DMS153 (cell line): ENCODE results near the gene HIP1.

Source experiments
- DNase-seq: peaks from one replicate; lab custom pipeline; 2025; lab: John Stamatoyannopoulos, UW

HIP1 gene

GRCh38 chr7:75669579-75669978, 69.2 kb downstream of the HIP1 start:
- DNase-seq, result no peak

- no peak for DNase-seq
Measured at GRCh38 chr7:75667938-75668337, 70.8 kb downstream of the HIP1 start.

- no peak for DNase-seq
Measured at GRCh38 chr7:75663302-75663907, 75.3 kb downstream of the HIP1 start.

- DNase-seq, result no peak
Measured at GRCh38 chr7:75662579-75663301, 76.0 kb downstream of the HIP1 start.

DNA sequence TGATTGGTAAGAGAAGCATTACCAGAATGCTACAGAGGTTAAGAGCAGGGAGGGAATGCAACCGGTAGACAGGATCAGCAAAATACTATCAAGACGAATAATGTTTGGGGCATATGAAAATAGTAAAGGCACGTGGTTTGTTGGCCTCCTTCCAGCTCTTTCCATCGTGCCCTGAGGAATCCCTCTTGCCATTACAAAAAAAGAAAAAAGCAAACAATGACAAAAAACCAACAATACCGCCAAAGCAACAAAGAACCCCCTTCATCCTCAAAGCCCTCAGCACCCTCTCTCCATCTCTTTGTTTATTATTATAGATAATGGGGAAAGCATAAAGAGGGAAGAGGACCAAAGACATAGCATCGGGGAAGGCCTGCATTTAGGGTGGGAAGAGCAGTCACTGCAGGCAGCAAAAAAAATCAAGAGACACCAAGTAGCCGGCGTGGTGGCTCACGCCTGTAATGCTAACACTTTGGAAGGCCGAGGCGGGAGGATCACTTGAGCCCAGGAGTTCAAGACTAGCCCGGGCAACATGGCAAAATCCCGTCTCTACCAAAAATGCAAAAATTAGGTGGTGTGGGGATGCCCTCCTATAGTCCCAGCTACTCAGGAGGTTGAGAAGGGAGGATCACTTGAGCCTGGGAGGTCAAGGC, 78.0 kb downstream of the HIP1 start:
- no peak for DNase-seq

GRCh38 chr7:75658802-75659201, 79.9 kb downstream of the HIP1 start:
- DNase-seq, result no peak

DNA sequence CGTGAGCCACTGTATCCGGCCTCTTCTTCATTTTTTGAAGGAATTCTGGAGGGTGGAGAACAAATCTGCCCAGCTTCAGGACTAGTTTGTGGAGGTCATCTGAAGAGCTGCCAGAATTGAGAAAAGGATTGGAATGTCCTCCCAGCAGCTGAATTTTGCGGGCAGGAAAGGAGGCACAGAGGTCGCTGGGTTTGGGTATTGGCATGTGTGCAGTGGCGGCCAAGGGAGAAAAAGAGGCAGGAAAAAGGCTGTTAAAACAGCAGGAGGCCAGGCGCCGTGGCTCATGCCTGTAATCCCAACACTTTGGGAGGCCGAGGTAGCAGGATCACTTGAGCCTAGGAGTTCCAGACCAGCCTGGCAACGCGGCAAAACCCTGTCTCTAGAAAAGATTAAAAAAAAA, 80.4 kb downstream of the HIP1 start:
- no peak for DNase-seq

- no peak for DNase-seq
Measured at GRCh38 chr7:75657866-75658265, 80.9 kb downstream of the HIP1 start.

DNA sequence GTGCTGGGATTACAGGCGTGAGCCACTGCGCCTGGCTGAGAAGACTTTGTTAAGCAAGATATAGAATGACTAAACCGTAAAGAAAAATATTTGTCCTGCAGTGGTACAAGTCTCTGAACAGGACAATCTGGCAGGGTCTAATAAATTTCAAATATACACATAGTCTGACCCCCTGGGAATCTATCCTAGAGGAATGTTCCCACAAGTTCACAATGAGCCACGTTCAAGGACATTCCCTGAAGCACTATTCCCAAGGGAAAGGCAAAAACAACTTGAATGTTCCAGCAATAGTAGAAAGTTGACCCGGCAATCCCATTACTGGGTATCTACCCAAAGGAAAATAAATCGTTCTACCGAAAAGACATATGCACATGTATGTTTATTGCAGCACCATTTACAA, 82.0 kb downstream of the HIP1 start:
- no peak for DNase-seq

GRCh38 chr7:75655536-75655935, 83.2 kb downstream of the HIP1 start:
- DNase-seq, result no peak

- DNase-seq, result no peak
Measured at GRCh38 chr7:75654855-75655254, 83.9 kb downstream of the HIP1 start.

DNA sequence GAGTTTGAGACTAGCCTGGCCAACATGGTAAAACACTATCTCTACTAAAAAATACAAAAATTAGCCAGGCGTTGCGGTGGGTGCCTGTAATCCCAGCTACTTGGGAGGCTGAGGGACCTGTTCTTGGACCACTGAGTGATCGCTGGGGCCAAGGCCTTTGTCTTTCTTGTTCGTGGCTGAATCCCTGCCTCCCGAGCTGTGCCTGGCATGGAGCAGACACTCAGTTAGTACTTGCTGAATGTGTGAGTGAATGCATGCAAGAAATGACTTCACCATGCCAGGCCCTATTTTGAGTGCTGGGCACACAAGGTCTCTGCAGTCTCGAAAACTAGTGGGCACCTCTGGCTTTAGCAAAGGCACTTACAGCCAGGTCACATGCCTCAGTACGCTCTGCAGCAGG, 85.1 kb downstream of the HIP1 start:
- DNase-seq, result no peak

- no peak for DNase-seq
Measured at GRCh38 chr7:75652788-75653187, 86.0 kb downstream of the HIP1 start.

DNA sequence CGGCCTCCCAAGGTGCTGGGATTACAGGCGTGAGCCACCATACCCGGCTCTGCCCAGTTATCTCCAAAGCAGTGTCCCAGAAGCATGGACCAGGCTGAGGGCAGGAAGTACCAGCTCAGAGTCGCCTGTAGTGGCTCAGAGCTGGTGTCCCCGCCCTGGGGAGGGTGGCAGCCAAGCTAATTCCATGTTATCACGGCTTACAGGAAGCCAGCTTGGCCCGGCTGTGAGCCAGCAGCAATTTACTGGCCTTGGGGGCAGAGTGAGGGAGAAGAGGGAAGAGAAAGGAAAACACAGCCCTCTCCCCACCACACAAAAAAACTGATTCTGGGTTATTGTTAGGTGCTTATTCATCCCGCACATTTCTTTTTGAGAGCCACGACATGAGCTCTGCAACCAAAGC, 88.1 kb downstream of the HIP1 start:
- no peak for DNase-seq

GRCh38 chr7:75650062-75650461, 88.7 kb downstream of the HIP1 start:
- DNase-seq, result no peak

DNA sequence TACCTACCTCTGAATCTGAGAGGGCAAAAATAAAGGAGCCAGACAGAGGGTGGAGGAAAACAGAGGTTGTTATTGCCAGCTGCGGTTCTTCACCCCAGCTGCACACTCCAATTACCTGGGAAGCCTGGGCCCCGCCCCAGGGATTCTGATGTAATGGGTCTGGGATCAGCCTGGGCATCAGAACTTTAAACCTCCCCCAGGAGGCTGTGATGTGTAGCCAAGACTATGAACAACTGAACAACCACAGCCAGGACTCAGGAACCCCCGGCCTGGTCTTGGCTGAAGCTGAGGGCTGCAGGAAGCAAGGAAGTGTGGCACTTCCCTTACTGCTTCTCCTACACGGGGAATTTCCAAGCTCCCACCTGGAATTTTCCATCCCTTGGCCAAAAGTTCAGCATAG, 89.3 kb downstream of the HIP1 start:
- DNase-seq, result no peak

GRCh38 chr7:75647709-75648438, 90.9 kb downstream of the HIP1 start:
- DNase-seq, result no peak

- no peak for DNase-seq
Measured at GRCh38 chr7:75646571-75647102, 92.1 kb downstream of the HIP1 start.

DNA sequence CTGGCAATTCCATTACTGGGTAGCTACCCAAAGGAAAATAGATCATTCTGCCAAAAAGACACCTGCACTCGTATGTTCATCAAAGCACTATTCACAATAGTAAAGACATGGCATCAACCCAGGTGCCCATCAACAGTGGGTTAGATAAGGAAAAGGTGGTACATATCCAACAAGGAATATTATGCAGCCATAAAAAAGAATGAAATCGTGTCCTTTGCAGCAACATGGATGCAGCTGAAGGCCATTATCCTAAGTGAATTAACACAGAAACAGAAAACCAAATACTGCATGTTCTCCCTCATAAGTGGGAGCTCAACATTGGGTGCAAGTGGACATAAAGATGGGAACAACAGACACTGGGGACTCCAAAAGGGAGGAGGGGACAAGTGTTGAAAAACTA, 93.2 kb downstream of the HIP1 start:
- DNase-seq, result no peak

GRCh38 chr7:75644589-75644988, 94.2 kb downstream of the HIP1 start:
- DNase-seq, result no peak

DNA sequence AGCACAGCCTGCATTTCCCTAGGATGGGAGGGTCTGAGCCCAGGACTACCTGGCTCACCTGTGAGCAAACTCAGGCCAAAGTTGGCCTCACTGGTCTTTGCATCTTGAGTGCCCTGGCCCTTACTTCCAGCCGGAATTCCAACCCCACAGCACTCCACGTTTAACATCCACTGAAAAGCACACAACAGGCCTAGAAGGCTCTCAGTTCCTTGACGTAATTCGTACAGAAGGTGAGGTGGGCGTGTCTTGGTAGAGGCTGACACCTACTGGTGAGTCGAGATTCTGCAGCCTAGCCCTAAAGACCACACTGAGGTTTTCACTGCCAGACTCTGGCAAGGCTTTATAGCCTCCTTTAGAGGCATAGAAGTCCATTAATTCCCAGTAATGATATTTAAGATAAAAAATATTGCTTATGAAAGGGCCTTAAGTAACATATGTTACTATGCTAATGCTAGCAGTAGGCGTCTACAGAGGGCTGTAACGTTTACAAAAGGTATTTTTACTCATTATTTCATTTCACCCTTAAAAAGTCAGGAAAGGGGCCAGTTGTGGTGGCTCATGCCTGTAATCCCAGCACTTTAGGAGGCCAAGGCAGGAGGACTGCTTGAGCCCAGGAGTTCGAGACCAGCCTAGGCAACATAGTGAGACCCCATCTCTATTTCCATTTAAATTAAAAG, 95.8 kb downstream of the HIP1 start:
- DNase-seq, result no peak

DNA sequence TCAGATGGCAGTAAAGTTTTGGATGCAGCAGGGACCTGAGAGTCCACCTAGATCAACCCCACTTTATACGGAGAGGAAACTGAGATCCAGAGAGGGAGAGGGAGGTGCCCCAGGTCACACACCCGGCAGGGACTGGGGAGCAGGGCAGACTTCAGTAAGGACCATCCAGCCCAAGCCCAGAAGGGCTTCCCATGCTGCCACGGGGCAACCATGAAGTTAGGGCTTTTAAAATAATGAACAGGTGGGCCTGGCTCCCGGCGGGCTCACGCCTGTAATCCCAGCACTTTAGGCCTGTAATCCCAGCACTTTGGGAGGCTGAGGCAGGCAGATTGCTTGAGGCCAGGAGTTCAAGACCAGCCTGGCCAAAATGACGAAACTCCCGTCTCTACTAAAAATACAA, 98.5 kb downstream of the HIP1 start:
- DNase-seq, result no peak
